HEK293T (cell line): ENCODE results near the gene RYR3.
"Not testable (repeated sequence)": the region's sequence is repeated elsewhere in the genome, so short reads cannot be mapped to it uniquely, and the experiment has no call there.

Experiments used
- CTCF ChIA-PET: fragments of 350-600 bp; formaldehyde crosslinking; extraction: SDS; loops from one replicate; lab custom pipeline; 2021; ENCODE audit warnings: antibody characterized with exemption, inconsistent platforms; lab: Yijun Ruan, JAX
- POLR2A ChIA-PET: fragments of 350-600 bp; formaldehyde crosslinking; extraction: SDS; loops from one replicate; lab custom pipeline; 2020; ENCODE audit warnings: antibody characterized with exemption, inconsistent platforms; lab: Yijun Ruan, JAX
- DNase-seq: peaks from one replicate; pipeline ENCODE4 v3.0.0; 2012; ENCODE audit warnings: mixed read lengths; ENCODE audit errors: extremely low spot score
- ARNT ChIP-seq: fragments of 450-650 bp; IDR thresholded peaks from 2 replicates; pipeline ENCODE4 v1.6.1; 2017; ENCODE audit warnings: mild to moderate bottlenecking
- BHLHE40 ChIP-seq: fragments of 450-650 bp; IDR thresholded peaks from 2 replicates; pipeline ENCODE4 v1.6.1; 2016; ENCODE audit warnings: mild to moderate bottlenecking, moderate library complexity, borderline replicate concordance
- CTBP1 ChIP-seq: fragments of 450-650 bp; IDR thresholded peaks from 2 replicates; pipeline ENCODE4 v1.6.1; 2016; ENCODE audit warnings: borderline replicate concordance
- ELF4 ChIP-seq: fragments of 450-650 bp; IDR thresholded peaks from 2 replicates; pipeline ENCODE4 v1.6.1; 2017; ENCODE audit warnings: antibody characterized with exemption
- FOXA1 ChIP-seq: fragments of 450-650 bp; IDR thresholded peaks from 2 replicates; pipeline ENCODE4 v1.6.1; 2016; ENCODE audit warnings: mild to moderate bottlenecking
- FOXK2 ChIP-seq: fragments of 450-650 bp; IDR thresholded peaks from 2 replicates; pipeline ENCODE4 v1.6.1; 2016; ENCODE audit warnings: mild to moderate bottlenecking
- FOXM1 ChIP-seq: fragments of 450-650 bp; IDR thresholded peaks from 2 replicates; pipeline ENCODE4 v1.6.1; 2017; ENCODE audit warnings: mild to moderate bottlenecking, borderline replicate concordance
- HDGF ChIP-seq: fragments of 450-650 bp; IDR thresholded peaks from 2 replicates; pipeline ENCODE4 v1.6.1; 2017; ENCODE audit warnings: antibody characterized with exemption, borderline replicate concordance
- L3MBTL2 ChIP-seq: fragments of 450-650 bp; conservative IDR thresholded peaks from 2 replicates; pipeline ENCODE4 v1.6.1; 2016; ENCODE audit warnings: mild to moderate bottlenecking
- LEF1 ChIP-seq: fragments of 450-650 bp; IDR thresholded peaks from 2 replicates; pipeline ENCODE4 v1.6.1; 2017; ENCODE audit warnings: mild to moderate bottlenecking, borderline replicate concordance
- NFRKB ChIP-seq: fragments of 450-650 bp; IDR thresholded peaks from 2 replicates; pipeline ENCODE4 v1.6.1; 2016; ENCODE audit warnings: mild to moderate bottlenecking, moderate library complexity
- SP1 ChIP-seq: fragments of 450-650 bp; IDR thresholded peaks from 2 replicates; pipeline ENCODE4 v1.6.1; 2017
- SUZ12 ChIP-seq: fragments of 450-650 bp; IDR thresholded peaks from 2 replicates; pipeline ENCODE4 v1.6.1; 2016; ENCODE audit warnings: mild to moderate bottlenecking
- TARDBP ChIP-seq: fragments of 450-650 bp; IDR thresholded peaks from 2 replicates; pipeline ENCODE4 v1.6.1; 2016
- ZNF384 ChIP-seq: fragments of 450-650 bp; IDR thresholded peaks from 2 replicates; pipeline ENCODE4 v1.6.1; 2016
- TF ChIP-seq, protein P1 (sequence below): fragments of 450-650 bp; IDR thresholded peaks from 2 replicates; pipeline ENCODE4 v1.6.1; 2016

RYR3 gene

DNA sequence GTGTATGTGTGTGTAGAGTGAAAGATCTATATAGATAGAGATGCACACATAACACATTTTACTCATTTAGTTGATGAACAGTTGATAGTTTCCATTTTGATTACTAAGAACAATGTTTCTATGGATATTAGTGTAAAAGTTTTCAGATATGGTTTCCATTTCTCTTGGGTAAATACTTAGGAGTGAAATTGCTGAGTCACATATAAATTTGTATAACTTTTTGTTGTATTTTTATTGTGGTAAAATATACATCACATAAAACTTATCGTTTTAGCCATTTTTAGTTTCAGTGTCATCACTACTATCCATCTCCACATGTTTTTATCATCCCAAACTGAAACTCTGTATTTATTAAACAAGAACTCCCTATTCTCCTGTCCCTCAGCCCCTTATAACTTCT is 258.3 kb downstream of the RYR3 start:
- TF ChIP-seq NFRKB (no peak), SUZ12 (no peak), ZNF384 (no peak), ARNT (no peak), CTBP1 (no peak), FOXM1 (no peak), L3MBTL2 (no peak)
- TF ChIP-seq, protein P1, sequence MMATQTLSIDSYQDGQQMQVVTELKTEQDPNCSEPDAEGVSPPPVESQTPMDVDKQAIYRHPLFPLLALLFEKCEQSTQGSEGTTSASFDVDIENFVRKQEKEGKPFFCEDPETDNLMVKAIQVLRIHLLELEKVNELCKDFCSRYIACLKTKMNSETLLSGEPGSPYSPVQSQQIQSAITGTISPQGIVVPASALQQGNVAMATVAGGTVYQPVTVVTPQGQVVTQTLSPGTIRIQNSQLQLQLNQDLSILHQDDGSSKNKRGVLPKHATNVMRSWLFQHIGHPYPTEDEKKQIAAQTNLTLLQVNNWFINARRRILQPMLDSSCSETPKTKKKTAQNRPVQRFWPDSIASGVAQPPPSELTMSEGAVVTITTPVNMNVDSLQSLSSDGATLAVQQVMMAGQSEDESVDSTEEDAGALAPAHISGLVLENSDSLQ = no peak
- DNase-seq = no peak
- ChIA-PET POLR2A (no interaction called here), CTCF (no interaction called here)

DNA sequence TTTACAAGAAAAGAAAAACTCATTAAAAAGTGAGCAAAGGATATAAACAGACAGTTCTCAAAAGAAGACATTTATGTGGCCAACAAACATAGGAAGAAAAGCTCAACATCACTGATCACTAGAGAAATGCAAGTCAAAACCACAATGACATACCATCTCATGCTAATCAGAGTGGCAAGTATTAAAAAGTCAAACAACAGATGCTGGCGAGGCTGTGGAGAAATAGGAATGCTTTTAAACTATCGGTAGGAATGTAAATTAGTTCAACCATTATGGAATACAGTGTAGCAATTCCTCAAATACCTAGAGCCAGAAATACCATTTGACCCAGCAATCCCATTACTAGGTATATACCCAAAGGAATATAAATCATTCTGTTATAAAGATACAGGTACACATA is 267.1 kb downstream of the RYR3 start:
- POLR2A ChIA-PET, CTCF ChIA-PET, DNase-seq: not testable (repeated sequence)

DNA sequence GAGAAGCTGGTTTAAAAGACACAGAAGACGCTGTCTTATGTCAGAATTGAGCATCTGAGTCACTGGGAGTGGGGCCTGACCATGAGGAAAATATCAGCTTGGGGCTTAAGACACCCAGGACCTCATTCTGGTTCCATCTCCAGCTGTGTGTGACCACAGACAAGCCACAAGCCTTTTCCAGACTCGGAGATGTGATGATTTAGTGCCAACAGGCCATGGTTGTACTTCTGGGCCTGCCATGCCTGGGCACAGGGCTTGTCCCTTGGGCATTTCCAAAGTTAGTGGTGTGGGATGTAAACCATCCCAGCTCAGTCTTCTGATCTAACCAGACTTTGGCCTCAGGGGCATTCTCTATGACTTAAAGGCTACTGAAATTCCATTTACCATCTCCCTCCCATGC is 269.8 kb downstream of the RYR3 start:
- no peak for DNase-seq
- ChIA-PET POLR2A (no interaction called here), CTCF (no interaction called here)
- TF ChIP-seq FOXK2 (no peak), HDGF (no peak), LEF1 (no peak)

DNA sequence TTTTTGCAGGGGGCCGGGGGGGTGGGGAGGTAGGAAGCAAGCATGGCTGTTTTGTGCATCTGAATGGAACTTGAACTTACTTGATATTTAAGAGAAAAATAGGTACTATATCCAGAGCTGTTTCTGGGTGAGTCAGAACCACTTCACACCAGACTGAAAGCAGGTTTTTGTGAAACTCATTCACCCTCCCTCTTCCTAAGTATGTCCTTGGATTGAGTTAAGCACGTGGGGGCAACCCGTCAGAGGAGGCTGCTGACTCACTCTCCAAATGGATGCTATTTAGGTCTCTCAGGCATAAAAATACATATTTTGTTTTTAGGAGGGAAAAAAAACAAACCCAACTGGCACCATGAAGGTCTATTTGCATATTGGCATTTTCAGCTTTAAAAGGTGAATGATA is 270.3 kb downstream of the RYR3 start:
- DNase-seq = no peak
- ChIA-PET CTCF (no interaction called here), POLR2A (no interaction called here)
- no peak for TF ChIP-seq BHLHE40
- TF ChIP-seq ZNF384 = no peak
- no peak for TF ChIP-seq CTBP1
- no peak for TF ChIP-seq SUZ12
- no peak for TF ChIP-seq LEF1
- no peak for TF ChIP-seq ELF4
- no peak for TF ChIP-seq NFRKB
- no peak for TF ChIP-seq FOXK2

DNA sequence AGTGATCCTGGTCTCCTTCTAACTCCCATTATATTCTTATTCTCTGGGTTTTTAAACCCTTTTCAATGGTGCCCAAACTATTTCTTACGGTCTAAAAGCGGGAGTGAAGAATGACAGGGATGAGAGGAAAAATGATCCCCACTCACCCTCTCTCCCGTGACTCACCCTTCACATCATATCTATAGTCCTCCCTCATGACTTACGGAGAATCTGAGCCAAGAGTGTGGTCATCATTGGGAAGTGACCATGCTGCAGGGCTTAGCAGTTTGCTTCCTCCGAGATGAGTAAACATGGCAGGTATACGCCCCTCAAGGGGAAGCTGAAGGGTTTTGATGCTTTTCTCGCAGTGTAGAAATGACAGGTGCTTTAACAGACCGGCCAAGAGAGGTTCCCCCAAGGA is 274.0 kb downstream of the RYR3 start:
- DNase-seq = no peak
- TF ChIP-seq SUZ12 = no peak
- no peak for TF ChIP-seq L3MBTL2
- TF ChIP-seq FOXK2 = no peak
- TF ChIP-seq ZNF384 = no peak
- TF ChIP-seq BHLHE40 = no peak
- no peak for TF ChIP-seq SP1
- TF ChIP-seq HDGF = no peak
- no peak for TF ChIP-seq ARNT
- no peak for TF ChIP-seq TARDBP
- TF ChIP-seq CTBP1 = no peak
- no peak for TF ChIP-seq LEF1
- no peak for TF ChIP-seq ELF4
- TF ChIP-seq NFRKB = no peak
- no peak for TF ChIP-seq FOXA1
- no peak for TF ChIP-seq FOXM1
- TF ChIP-seq, protein P1 = no peak

DNA sequence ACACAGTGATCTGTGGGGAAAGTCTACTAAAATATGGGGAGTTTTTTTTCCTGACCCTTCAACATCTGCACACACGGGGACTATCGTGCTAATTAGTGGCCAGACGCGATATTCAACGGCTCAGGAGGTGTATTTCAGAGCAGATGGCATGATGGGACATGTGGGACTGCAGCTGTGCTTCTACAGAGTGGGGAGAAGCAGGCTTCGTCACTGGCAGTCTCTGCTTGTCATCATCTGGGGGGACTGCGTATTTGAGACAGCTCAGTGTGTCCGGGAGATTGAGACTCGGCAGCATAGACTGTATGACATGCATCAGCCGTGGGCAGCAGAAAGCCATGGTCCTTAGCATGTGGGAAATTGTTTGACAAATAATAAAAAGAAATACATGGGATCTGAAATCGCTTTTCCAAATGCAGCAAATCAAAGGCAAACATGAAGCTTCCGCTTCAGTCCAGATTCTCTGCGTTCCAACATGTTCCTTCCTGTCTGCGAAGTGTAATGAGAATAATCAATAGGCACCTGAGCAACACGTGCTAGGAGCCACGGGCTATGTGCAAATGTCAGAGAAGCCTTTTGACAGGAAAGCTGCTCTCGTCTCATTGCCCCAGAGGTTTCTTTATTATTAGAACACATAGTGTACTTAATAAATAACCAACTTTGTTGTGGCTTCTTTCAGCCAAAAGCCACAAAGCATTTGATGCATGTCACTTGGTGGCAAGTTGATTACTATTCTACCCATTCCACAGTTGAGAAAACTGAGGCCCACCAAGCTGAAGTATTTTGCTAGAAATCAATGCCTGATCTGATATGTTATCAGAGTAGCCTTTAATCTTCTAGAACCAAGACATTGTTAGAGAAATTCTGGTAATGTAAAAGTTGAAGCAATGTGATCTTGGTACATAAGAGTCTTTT is 276.3 kb downstream of the RYR3 start:
- TF ChIP-seq ELF4 (no peak), CTBP1 (no peak), SUZ12 (no peak), HDGF (no peak), SP1 (no peak)
- ChIA-PET POLR2A (no interaction called here), CTCF (no interaction called here)
- no peak for DNase-seq

More for the DNA sequence above, 274.0 kb downstream of the RYR3 start:
- CTCF ChIA-PET = no interaction called here
- POLR2A ChIA-PET = no interaction called here

DNA sequence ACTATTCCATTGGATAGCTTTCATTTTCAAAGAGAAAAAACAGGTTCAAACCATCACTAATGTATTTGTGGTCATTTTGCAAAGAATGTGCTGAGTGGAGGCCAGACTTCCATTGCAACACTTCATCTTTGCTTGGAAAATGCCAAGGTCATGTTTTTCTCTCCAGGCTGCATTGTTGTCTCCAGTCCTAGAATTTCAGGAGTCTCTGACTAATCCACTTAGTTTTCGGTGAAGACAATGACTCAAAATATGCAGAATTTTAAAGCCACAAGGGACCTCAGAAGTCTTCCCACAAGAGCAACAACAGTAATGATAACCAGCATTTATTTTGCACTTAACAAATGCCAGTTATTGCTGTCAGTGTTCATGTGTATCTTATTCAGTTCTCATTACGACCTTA is 277.0 kb downstream of the RYR3 start:
- CTCF ChIA-PET = no interaction called here
- POLR2A ChIA-PET = no interaction called here
- DNase-seq = no peak
- TF ChIP-seq SUZ12 (no peak), L3MBTL2 (no peak), FOXA1 (no peak), ZNF384 (no peak), HDGF (no peak), TARDBP (no peak), NFRKB (no peak), BHLHE40 (no peak), SP1 (no peak), CTBP1 (no peak), ARNT (no peak), FOXM1 (no peak)
- TF ChIP-seq, protein P1 = no peak
